ENCODE data around the gene RAB3GAP2. TPM values are rescaled to one million over a fixed set of nuclear protein-coding genes. Genes with fewer than 3 reads are reported as not detected.
"Not testable (repeated sequence)": the region's sequence is repeated elsewhere in the genome, so short reads cannot be mapped to it uniquely, and the experiment has no call there.

RAB3GAP2 gene
- polyA plus RNA-seq, 5 donors = 24.0 to 46.5 (median 40.8) TPM

DNA sequence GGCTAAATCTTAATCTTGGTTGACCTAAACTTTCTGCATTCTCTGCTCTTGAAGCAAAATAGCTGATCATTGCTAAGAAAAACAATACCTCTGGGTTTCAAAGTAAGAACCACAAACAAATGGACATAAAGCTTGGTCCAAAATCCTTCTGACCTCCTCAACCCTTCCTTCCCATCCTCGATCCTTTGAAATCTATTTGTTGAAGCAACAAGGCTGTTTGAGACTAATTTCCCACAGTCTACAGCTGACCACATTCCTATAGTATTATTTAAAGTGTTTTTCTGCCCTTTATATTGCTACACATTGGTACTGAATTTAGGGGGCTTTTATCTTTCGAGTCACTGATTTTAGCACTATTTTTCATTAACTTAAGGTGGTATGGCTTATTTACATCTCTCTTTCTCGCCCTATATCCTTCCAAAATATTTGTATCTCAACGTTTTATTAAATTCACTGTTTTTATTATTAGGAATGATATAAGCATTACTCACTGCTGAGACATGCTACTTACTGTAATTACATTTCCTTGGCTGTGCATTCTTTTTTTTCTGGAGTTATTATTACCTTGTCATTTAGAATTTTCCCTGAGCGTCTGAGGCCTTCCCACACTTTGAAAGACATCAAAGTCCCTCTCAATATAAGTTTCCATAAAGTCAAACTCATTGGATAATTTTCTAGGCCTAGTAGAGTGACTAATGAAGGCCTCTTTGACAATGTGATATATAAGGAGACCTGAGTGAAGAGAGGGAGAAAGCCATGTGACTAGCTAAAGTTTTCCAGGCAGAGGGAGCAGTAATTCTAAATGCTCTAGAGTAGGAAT is 73.9 kb downstream of the RAB3GAP2 start:
- DNase-seq = no peak

DNA sequence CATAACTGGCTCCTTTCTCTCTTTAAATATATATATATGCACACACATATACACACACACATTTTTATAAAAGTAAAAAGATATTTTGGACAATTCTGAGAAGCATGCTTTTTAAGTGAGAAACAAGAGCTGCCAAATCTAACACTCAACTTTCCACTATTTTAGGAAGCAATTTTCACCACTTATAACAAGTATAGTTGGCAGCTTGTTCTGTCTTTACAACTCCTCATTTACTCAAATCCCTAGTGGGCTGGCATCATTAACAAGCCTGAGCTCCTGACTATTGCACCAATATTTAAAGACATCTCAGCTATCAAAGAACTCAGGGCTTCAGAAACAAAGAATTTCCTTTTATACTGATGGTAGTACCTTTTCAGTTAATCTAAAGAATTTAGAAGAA is 76.6 kb downstream of the RAB3GAP2 start:
- no peak for DNase-seq

DNA sequence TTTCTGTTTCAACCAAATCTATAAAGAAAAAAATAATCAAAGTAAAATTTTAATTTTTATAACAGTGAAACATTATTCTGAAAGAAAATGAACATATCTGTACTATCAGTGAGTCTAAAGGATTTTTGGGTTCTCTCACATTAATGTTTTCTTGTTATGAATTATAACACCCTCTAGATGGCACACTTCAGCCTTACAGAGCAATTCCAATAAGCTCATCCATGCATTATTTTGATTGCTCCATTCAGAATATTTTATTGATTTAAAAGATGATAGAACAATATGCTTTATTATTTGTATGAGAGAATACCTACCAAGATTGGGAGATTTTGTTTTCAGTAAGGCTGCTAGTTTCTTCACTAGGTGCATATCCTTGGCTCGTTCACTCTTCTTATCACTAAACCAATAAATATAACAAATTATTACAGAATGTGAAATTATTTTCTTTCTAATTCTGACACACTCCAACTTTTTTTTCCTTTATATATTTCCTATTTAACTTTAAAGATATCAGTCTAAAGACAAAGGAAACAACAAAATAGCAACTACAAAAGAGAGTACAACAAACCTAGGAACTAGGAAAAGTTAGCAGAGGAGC is 82.4 kb downstream of the RAB3GAP2 start:
- peak; percentile 1 to 12 for DNase-seq

DNA sequence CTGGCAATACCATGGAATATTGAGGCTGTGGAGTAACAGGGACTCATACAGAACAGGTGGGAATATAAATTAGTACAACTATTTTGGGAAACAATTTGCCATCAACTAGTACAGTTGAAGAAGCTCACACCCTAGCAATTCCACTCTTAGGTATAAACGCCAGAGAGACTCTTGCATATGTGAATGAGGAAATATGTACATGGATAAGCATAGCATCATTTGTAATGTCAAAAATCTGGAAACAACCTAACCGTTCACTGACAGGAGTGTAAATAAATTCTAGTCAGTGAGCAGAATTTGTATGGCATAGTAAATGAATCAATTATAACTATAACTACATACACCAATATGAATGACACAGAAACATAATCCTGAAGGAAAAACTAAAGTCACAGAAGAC is 83.7 kb downstream of the RAB3GAP2 start:
- DNase-seq = no peak

- DNase-seq = no peak
Measured at GRCh38 chr1:220186752-220187151, 85.5 kb downstream of the RAB3GAP2 start.

DNA sequence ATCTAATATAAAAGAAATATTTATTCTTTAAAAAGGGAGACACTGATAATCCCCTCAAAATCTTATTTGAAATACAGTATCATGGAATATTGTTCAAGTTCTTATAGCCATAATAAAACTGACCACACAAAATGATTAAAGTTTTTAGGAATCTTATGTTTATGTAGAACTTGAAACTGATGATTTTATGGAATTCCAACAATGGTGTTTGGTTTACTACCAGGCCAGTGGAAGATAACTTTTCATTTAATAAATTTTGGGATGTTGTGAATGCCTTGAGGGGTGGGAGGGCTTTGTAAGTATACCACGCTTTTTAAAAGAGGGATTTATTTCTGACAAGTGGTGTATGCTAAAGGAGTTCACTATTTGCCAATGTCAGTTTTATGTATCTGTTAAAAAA is 87.7 kb downstream of the RAB3GAP2 start:
- DNase-seq = no peak

GRCh38 chr1:220182656-220183055 is 89.6 kb downstream of the RAB3GAP2 start:
- no peak for DNase-seq

GRCh38 chr1:220182111-220182510 is 90.1 kb downstream of the RAB3GAP2 start:
- no peak for DNase-seq

DNA sequence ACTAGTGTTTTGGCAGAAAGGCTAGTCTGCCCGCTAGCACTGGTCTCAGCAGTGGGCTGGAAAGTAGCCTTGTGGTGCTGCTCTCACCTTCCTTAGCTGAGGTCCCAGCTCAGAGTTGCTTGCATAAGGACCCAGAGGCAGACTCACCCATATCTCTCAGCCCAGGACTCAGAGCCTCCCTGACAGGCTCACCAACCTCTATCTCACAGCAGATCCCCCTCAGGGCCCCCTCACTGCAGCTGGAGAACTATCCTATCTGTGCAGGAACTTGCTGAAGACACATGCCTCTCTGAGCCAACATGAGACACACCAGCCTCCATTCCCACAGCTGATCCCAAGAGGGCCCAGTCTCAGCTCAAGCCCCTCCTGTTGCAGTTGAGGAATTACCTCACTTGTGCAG is 95.7 kb downstream of the RAB3GAP2 start:
- DNase-seq = no peak

DNA sequence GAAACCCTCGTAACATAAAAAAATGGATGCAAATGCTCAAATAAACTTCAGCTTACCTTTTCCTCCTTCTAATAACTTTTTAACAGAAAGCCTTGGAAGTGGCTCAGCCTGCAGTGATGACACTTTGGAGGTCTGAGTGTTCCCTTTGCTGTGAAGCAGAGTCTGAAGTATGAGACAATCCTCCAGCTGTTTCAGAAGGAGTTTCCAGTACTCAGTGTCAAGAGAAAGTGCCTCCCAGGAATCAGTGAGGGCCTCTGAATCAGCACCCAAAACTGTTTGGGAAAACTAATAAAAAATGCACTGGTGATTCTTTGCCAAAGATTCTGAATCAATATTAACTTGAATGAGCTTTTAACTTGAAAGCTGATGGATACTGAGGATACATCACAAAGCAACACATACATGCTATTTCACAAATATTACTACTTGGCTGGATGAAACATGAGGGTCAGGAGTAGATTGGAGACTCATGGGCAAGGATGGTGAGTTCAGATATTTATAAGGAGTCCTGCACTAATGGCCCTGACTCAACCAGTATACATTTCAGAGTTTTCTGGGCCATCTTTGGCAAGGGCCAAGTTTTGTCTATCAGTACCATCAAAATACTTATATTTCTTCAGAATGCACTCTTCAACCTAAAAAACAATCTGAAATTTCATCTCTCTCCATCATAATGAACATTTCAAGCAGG is 101.3 kb downstream of the RAB3GAP2 start:
- DNase-seq = no peak

- DNase-seq = not testable (repeated sequence)
Measured at GRCh38 chr1:220169887-220170286, 102.4 kb downstream of the RAB3GAP2 start.

GRCh38 chr1:220166853-220167252 is 105.4 kb downstream of the RAB3GAP2 start:
- DNase-seq = no peak

DNA sequence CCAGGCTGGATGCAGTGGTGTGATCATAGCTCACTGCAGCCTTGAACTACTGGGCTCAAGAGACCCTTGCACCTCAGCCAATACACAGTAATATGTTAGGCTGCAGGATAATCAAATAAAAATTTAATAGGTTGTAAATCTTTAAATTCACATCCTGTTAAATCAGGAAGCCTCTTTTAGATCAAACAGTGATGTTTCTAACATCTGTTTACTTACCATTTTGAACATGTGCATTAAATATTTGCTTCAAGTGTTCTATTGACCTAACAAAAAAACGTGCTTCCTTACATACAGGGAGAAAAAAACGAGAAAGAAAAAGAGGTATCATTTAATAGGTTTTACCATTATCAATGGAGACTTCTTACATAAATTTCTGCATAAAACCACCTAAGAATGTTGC is 107.7 kb downstream of the RAB3GAP2 start:
- DNase-seq = no peak

DNA sequence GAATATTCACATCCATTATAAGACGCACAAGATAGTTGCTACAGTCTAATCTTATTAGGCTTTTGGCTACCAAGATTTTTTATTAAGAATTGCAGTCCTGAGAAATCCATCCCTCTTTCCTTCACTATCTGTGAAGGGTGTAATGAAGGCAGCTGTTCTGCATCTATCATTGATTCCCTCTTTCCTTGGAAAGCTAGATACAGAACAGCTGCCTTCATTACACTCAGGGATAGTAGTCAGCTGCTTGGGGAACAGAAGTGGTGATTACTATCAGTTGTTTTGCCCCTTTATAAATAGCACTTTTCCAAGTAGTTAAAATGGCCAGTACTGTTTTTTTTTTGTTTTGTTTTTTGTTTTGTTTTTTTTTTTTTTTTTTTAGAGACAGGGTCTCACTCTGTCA is 108.1 kb downstream of the RAB3GAP2 start:
- no peak for DNase-seq

DNA sequence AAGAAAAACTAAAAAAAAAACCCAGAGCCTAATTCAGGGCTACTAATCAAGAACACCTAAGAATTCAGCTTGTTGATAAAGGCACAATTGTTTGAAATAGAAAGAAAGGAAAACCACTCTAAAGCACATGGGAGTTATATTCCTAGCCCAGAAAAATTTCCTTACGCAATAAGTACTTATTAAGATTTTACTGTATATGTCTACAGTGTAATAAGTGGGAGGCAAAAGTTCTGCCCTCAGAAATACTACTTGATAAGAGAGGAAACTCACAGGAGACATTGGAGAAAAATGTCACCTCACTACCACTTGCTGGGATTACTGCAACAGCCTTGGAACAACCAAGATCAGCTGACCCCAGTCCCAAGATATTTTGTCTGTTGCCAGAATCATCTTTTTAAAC is 112.2 kb downstream of the RAB3GAP2 start:
- DNase-seq = no peak

DNA sequence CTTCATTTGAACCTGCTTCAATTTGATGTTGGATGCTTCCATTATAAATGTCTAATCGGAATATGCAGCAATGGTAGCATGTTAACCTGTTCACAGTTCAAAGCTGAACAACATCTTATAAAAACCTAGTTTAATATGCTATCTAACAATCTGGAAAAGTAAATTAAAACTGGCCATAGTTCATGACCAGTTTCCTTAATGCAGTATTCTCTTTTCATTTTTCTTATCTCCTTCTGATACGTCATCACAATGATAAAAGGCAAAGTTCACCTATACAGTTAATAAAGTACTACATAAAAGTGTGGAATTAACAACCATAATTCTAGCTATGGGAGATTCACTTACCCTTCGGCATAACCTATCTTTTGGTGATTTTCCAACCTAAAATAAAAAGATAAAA is 113.2 kb downstream of the RAB3GAP2 start:
- no peak for DNase-seq

DNA sequence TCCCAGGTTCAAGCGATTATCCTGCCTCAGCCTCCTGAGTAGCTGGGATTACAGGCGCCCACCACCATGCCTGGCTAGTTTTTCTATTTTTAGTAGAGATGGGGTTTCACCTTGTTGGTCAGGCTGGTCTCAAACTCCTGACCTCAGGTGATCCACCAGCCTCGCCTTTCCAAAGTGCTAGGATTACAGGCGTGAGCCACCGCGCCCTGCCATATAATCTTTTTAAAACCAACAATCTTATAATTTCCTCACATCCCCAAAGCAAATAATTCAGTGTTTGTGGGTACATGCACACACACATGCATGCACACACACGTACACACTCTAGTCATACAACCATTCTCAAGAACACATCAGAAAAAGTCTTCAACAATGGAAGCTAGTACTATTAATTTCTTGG is 113.7 kb downstream of the RAB3GAP2 start:
- DNase-seq = not testable (repeated sequence)

DNA sequence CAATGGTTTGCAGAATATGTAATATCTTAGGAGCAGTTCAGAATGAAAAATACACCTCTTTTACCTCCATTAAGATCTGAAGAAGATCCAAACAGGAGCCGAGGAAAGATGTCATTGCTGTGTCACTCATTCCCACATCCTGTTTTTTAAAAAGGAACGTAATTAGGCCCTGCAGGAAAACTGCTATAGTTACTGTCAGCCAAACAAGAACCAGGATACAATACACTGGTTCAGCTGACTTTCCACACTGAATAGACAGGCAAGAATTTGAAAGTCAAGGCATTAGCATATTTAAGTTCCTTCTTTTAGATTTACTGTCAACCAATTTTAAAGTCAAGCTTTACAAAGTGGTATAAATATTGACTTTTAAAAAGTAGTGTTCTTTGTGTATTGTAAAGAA is 114.5 kb downstream of the RAB3GAP2 start:
- no peak for DNase-seq

DNA sequence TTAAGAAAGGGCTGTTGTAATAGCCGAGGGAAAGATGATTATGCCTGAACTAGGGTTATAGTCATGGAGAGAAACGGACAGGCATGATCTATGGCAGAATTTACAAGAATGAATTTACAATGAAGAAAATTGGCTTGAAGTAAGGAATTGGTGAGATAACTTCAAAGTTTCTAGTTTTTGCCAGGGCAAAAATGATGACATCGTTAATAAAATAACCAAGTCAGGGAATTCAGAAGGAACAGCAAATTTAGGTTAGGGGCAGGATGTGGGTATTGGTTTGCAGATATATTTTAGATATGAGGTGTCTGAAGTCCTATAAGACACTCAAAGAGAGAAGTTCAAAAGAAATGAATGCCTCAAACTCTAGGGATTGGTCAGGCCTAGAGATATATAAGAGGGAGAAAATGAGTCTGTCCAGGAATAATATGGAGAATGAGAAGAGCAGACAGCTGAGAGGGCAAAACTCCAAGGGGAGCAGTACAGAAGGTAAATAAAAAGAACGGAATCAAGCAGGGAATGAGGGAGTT is 115.6 kb downstream of the RAB3GAP2 start:
- DNase-seq = no peak

- DNase-seq = no peak
Measured at GRCh38 chr1:220153147-220153546, 119.1 kb downstream of the RAB3GAP2 start.

DNA sequence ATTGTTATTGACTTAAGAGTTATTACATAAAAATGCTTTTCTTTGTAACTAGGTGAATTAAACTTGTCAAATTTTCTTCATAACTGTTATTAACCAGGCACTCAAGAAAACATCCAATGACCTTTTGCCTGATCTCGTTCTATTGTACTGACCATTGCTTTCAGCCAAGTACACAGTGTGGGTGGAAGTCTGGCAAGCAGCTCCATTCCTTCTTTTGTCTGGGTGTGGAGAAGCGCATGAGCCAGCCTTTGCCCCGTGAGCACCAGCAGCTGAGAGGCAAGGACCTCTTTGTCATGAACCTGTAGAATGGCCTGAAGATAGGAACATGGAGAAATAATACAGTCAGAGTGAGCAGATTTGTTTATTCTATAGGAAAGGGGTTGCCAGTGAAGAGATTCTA is 120.8 kb downstream of the RAB3GAP2 start:
- DNase-seq = no peak

- DNase-seq = no peak
Measured at GRCh38 chr1:220149742-220150141, 122.5 kb downstream of the RAB3GAP2 start.

DNA sequence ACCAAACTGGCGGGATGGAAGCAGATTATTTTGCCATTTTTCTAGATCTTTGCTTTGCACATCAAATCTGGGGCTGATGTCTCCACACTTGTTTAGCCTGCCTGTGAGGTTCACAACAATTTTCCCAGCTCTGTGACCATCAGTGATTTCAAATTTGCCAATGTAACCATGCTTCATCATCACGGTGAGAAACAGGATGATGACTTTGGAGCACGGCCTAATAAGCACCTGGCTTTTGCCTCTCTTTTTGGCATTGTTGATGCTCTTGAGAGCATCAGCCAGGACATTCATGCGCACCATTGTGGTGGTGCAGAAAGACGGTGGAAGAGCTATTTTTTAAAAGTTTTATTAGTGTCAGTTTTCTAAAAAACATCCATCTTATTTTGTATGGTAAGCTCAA is 128.2 kb downstream of the RAB3GAP2 start:
- DNase-seq = no peak

Measured in right lung (tissue), 5 donors.